ENCODE data around the gene LY6G5C. TPM values are rescaled to one million over a fixed set of nuclear protein-coding genes. Genes with fewer than 3 reads are reported as not detected.

The LY6G5C gene
- total and polyA plus RNA-seq, 2 donors (not counting 3 experiments of a cell fraction or from before 2014, with no cell fraction given) = 8.2 to 11.4 TPM

- no peak overlapping the region for H3K9ac ChIP-seq (replicated peaks; ENCODE audit: extremely low read depth, insufficient read depth, low read length)
- dilution Hi-C loops (cut with MboI; ENCODE audit: extremely low pct_ligation_motif_present, low sequenced_read_pairs) (no loop called here), intact Hi-C loops (cut with micrococcal nuclease) (no loop called here)
- ChIA-PET CTCF (interaction anchor here (1.0 to 2.5 kb wide), 6 partner anchors 11 to 151 kb away, joined by 3 to 8 read pairs (median 4); partner anchors contain the start of gene ATP6V1G2), POLR2A (interaction anchor here (0.7 to 2.2 kb wide), 2 partner anchors 11 to 105 kb away, joined by 3 to 10 read pairs; partner anchors contain the start of gene BAG6)
- H3K36me3 ChIP-seq (ENCODE audit: control insufficient read depth in 2 of 2, extremely low read depth in 1 of 2, insufficient read depth in 2 of 2, low read length in 2 of 2) = peaks cover 34 to 71% of the 10 kb centered on the region in 2 experiments
- no peak for DNase-seq (ENCODE audit: low read depth, low spot score)
- no peak overlapping the region for H2AFZ ChIP-seq (ENCODE audit: low read depth, low read length)
- H3K9me1 ChIP-seq (replicated peaks; ENCODE audit: control insufficient read depth, extremely low read depth, insufficient read depth, low read length) = no peaks in the 10 kb centered on the region
- TF ChIP-seq POLR2AphosphoS5 (IDR thresholded peaks at IDR 0.05; ENCODE audit: insufficient read depth, low read depth, low read length) = no peak
- TF ChIP-seq MYC (IDR thresholded peaks at IDR 0.05; ENCODE audit: low read depth, low read length) = no peak
- no peak for TF ChIP-seq GATA2 (IDR thresholded peaks at IDR 0.05; ENCODE audit: insufficient read depth, insufficient read length, low read depth, low read length)
- TF ChIP-seq POLR2A (IDR thresholded peaks at IDR 0.05; ENCODE audit: low read depth, low read length) = no peak
- no peak for TF ChIP-seq CTCF (IDR thresholded peaks at IDR 0.05; ENCODE audit: extremely low read depth in 1 of 2, insufficient read depth in 1 of 2, low read depth in 1 of 2, low read length in 2 of 2)
- no peak for TF ChIP-seq JUN (IDR thresholded peaks at IDR 0.05; ENCODE audit: borderline replicate concordance, insufficient read depth, insufficient read length, low read depth)
- TF ChIP-seq EZH2 (IDR thresholded peaks at IDR 0.05; ENCODE audit: borderline replicate concordance, low read depth, low read length, severe bottlenecking) = no peak
- no peak for TF ChIP-seq MAX (IDR thresholded peaks at IDR 0.05; ENCODE audit: insufficient read depth, insufficient read length)
- TF ChIP-seq FOS (IDR thresholded peaks at IDR 0.05; ENCODE audit: borderline replicate concordance, insufficient read depth, low read length) = no peak
- H3K4me3 ChIP-seq (replicated peaks in 1 of 3; ENCODE audit: insufficient read depth in 1 of 3, low read depth in 1 of 3, low read length in 3 of 3) = no peak overlapping the region
- no peaks in the 10 kb centered on the region for H3K79me2 ChIP-seq (ENCODE audit: control insufficient read depth, insufficient read depth, low read length)
- H4K20me1 ChIP-seq (replicated peaks; ENCODE audit: control insufficient read depth, extremely low read depth, insufficient read depth, low read length) = no peaks in the 10 kb centered on the region
- no peaks in the 10 kb centered on the region for H3K4me1 ChIP-seq (ENCODE audit: control insufficient read depth, extremely low read depth, insufficient read depth, low read length)
- H3K9me3 ChIP-seq (replicated peaks; ENCODE audit: control insufficient read depth, insufficient read depth, low read length) = no peaks in the 10 kb centered on the region
- no peak for FAIRE-seq
- no peaks in the 10 kb centered on the region for H3K27me3 ChIP-seq (ENCODE audit: control insufficient read depth in 2 of 2, insufficient read depth in 2 of 2, low read length in 2 of 2)
- no peak overlapping the region for H3K4me2 ChIP-seq (ENCODE audit: insufficient read depth, low read length)
- no peak overlapping the region for H3K27ac ChIP-seq (ENCODE audit: insufficient read depth, low read depth, low read length)
- TSS peak; percentile 61 for BruUV-seq (replicated peaks)
These were observed 40.3 kb downstream of the LY6G5C start for GRCh38 chr6:31640612-31641011.

Measured in endothelial cell of umbilical vein (primary cell).